Adipose tissue (tissue), 3 donors: Measurements from ENCODE around the gene GOSR1. TPM values are rescaled to one million over a fixed set of nuclear protein-coding genes. Genes with fewer than 3 reads are reported as not detected.
"Not testable (repeated sequence)": the region's sequence is repeated elsewhere in the genome, so short reads cannot be mapped to it uniquely, and the experiment has no call there.

Experiments
- H3K27ac ChIP-seq: one replicate; pipeline ENCODE4 v1.5.1; 2013; ENCODE audit warnings: low read depth, low read length
- WGBS, 3 donors: extraction: QIAGEN DNeasy Blood & Tissue Kit; methylation state at CpG; one replicate each; pipeline ENCODE4 v1.1.7; 2013; 5-methylcytosine and 5-hydroxymethylcytosine counted together
- polyA plus RNA-seq, 3 donors: library from polyadenylated mRNA; stranded (reverse); fragments of 200-250 nt; gene quantifications; one replicate each; pipeline ENCODE4 v1.2.3, GENCODE V29; 2013
- donor health status: healthy with polysubstance abuse.
- donor health status: Bipolar disorder and iron deficiency.
- donor health status: healthy.

GOSR1 gene
- polyA plus RNA-seq, 3 donors: 13.4 to 17.5 (median 14.2) TPM

DNA sequence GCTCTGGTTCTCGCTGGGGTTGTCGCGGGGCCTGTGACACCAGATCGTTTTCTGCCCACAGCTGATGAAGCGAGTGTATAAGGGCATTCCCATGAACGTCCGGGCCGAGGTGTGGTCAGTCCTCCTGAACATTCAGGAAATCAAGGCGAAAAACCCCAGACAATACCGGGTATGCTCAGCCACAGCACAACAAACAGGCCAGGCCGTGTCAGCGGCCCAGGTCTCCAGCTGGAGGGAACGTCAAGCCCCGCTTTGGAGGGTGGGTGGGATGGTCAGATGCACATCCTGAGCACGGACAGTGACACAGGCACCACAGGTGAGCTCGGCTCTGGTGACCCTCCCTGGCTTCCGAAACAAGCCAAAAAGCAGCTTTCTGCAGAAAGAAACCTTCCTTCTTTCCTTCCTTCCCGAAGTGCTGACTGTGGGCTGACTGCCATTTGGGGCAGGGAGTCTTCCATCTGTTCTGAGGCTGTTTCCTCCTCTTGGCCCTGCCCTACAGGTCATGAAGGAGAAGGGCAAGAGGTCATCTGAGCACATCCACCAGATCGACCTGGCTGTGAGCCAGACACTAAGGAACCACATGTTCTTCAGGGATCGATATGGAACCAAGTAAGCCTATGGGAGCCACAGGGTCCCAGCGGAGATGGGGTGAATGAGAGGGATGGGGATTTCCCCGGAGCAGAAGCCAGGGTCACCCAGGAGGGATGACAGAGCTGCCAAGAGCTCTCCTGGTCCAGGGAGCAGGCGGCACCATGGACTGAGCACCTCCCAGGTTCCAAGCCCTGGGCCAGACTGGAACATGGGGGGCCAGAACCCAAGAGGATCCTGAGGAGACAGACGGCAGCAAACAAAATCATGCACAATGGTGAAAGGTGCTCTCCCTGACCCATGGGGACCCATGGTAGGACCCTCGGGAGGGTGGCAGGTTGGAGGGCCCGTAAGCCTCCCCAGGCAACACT lies 79.4 kb downstream of the GOSR1 start:
- 82 to 87% (median 82%) methylated on average over 26 of the region's 26 CpGs for WGBS, 3 donors
- H3K27ac ChIP-seq: no peak overlapping the region

GRCh38 chr17:30557916-30558685 lies 80.9 kb downstream of the GOSR1 start:
- no peak overlapping the region for H3K27ac ChIP-seq
- WGBS, 3 donors: 66 to 71% (median 67%) methylated on average over 8 of the region's 8 CpGs

GRCh38 chr17:30558686-30559545 lies 81.7 kb downstream of the GOSR1 start:
- no peak overlapping the region for H3K27ac ChIP-seq
- WGBS, 3 donors: 76 to 87% (median 80%) methylated on average over 21 to 22 of the region's 22 CpGs

- WGBS, 3 donors: 86 to 93% (median 91%) methylated on average over 7 of the region's 7 CpGs
- H3K27ac ChIP-seq: no peak overlapping the region
These were observed 82.4 kb downstream of the GOSR1 start for GRCh38 chr17:30559656-30560055.

- WGBS, 3 donors: 69 to 75% (median 71%) methylated on average over 8 of the region's 8 CpGs
- H3K27ac ChIP-seq: not testable (repeated sequence)
These were observed 83.2 kb downstream of the GOSR1 start for GRCh38 chr17:30560117-30561026.

GRCh38 chr17:30561766-30562165 lies 84.6 kb downstream of the GOSR1 start:
- not testable (repeated sequence) for H3K27ac ChIP-seq
- 73 to 100% (median 82%) methylated on average over 1 of the region's 1 CpG for WGBS, 3 donors

GRCh38 chr17:30563131-30563904 lies 86.1 kb downstream of the GOSR1 start:
- WGBS, 3 donors: 50 to 76% (median 50%) methylated on average over 9 of the region's 9 CpGs
- H3K27ac ChIP-seq: not testable (repeated sequence)

DNA sequence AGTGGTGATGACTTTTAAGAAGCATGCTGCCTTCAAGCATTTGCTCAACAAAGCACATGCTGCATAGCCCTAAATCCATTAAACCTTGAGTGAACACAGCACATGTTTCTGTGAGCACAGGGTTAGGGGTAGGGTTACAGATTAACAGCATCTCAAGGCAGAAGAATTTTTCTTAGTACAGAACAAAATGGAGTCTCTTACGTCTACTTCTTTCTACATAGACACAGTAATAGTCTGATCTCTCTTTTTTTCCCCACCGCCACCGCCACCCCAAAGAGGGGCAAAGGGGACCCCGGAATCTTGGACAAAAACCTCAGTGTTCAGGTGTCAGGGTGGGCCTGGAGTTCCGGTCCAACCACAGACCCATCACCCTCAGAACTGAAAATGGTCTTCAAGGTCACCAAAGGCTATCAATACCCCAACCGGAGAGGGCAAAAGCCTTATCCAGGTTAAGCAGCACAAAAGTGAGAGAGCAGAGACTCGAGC lies 86.7 kb downstream of the GOSR1 start:
- 59 to 74% (median 73%) methylated on average over 7 of the region's 7 CpGs for WGBS, 3 donors
- not testable (repeated sequence) for H3K27ac ChIP-seq

- 27 to 51% (median 44%) methylated on average over 13 of the region's 13 CpGs for WGBS, 3 donors
These were observed 87.3 kb downstream of the GOSR1 start for GRCh38 chr17:30564422-30565072.

GRCh38 chr17:30565073-30565935 lies 88.1 kb downstream of the GOSR1 start:
- 52 to 59% (median 59%) methylated on average over 9 of the region's 9 CpGs for WGBS, 3 donors

More at GRCh38 chr17:30564422-30565072, 87.3 kb downstream of the GOSR1 start:
- H3K27ac ChIP-seq: not testable (repeated sequence)

GRCh38 chr17:30566104-30566503 lies 88.9 kb downstream of the GOSR1 start:
- 66 to 74% (median 71%) methylated on average over 4 of the region's 4 CpGs for WGBS, 3 donors

More at GRCh38 chr17:30565073-30565935, 88.1 kb downstream of the GOSR1 start:
- H3K27ac ChIP-seq: no peak overlapping the region

GRCh38 chr17:30566516-30567225 lies 89.5 kb downstream of the GOSR1 start:
- WGBS, 3 donors: 72 to 86% (median 85%) methylated on average over 10 of the region's 10 CpGs
- H3K27ac ChIP-seq: not testable (repeated sequence)

More at GRCh38 chr17:30566104-30566503, 88.9 kb downstream of the GOSR1 start:
- not testable (repeated sequence) for H3K27ac ChIP-seq

GRCh38 chr17:30567231-30568116 lies 90.3 kb downstream of the GOSR1 start:
- WGBS, 3 donors: 75 to 83% (median 81%) methylated on average over 17 of the region's 17 CpGs
- H3K27ac ChIP-seq: no peak overlapping the region

DNA sequence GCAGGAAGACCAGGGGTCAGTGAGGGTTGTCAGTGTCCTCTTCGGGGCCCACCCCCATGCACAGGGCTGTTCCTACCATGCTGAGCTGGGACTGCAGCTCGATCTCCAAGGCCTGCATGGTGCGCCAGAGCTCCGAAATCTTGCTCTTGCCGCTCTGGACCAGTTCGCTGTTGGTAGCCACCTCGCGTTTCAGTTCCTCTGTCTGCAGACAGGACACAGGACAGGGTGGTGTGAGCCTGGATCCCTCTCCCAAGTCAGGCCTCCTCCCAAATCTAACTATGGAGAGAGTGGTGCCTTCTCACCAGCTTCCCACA lies 90.9 kb downstream of the GOSR1 start:
- no peak overlapping the region for H3K27ac ChIP-seq
- 77 to 82% (median 80%) methylated on average over 8 of the region's 8 CpGs for WGBS, 3 donors
